ENCODE data around the gene CISTR.
"Not testable (repeated sequence)": the region's sequence is repeated elsewhere in the genome, so short reads cannot be mapped to it uniquely, and the experiment has no call there.

The CISTR gene

DNA sequence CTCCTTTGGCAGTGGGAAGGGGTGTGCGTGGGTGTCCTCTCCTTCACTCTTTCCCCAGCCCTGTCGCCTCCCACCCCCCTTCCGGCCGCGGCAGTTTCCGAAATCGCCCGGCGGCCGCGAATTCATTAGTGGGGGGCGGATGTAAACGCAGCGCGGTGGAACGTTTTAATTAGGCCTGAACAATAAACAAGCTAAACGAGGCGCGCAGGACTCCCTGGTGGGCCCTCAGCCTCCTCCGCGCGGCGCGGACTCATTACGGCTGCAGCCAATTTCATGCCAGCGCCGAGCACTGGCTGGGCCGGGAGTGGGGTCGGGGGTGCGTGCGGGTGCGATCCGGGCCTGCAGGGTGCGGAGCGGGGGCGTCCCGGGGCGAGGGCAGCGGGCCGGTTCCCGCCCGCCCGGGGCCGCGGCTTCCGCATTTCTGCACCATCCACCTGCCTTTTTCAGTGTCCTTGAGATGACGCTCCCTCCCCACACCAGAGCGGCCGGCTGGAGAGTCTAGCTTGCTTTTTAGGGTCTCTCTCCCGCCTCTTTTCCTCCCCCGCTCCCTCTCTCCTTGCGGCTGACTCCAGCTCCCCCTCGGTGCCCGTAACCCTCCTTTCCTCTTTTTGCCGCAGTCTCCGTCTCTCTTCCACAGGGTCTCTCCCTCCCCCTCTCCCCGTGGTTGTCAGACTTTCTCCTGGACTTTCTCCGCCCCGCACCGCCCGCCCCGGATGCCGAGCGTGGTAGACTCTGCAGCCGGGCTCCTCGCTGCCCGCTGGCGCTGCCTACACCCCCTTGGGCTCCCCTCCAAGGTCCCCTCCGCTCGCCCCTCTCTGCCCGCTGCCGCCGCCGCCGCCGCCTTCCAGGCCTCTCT is at the start of gene CISTR:
Gene CISTR (minus strand): TSS at position 644 of the 856 bp plus-strand sequence.
- peak; percentile 75 for DNase-seq (ENCODE audit: low spot score)

DNA sequence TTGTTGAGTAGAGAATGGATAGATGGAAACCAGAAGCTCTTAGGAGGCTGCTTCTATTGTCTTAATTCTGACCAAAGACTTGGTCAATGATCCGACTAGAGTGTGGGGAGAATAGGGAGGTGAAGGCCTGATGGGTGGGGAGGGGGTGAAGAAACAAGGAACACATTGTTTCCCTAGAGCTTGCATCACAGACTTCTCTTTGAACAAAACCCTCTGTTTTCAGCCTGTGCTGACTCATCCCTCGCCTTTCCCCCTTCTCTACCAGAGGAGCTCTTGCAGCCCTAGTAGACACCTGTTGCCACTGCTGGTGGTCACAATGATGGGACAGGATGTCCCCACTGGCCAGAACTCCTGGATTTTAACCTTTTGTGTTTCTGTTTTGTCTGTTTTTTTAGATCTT is 46.8 kb upstream of the CISTR start:
- no peak for DNase-seq (ENCODE audit: low spot score)

DNA sequence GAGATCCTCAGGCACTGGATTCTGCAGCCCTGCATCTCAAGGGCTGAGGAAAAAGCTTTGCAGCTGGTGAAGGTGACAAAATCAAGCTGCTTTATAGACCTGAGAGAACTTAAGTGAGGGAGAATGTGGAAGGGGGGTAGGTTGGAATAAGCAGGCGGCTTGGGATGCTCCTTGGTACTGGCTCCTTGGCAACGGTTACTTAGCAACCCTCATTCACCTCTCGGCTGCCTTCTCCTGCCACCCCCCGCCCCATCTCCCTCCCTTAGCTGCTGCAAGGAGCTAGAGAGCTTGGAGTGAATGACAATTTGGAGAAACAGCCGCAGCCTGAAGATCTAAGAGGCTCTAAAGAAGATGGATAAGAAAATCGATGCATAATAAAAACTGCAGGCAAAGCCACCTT is 44.1 kb upstream of the CISTR start:
- DNase-seq (ENCODE audit: low spot score), result peak; percentile 60

DNA sequence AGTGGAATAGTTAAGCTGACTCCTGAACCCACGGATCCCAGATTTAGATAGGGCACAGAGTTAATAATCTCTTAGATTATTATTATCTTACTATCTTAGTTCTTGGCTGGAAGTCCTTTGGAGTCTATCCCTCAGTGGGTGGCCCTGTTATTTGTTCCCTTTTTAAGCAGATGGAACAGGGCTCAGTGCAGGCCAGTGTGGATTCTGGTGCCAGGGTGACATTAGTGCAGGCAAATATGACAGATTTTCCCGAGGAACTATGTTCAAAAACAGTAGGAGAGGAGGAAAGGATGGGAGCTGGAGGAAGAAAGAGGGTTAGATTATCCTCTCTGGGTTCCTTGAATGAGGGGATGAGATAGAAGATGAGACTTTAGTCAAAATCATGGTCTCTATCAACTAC is 41.4 kb upstream of the CISTR start:
- DNase-seq (ENCODE audit: low spot score), result no peak

DNA sequence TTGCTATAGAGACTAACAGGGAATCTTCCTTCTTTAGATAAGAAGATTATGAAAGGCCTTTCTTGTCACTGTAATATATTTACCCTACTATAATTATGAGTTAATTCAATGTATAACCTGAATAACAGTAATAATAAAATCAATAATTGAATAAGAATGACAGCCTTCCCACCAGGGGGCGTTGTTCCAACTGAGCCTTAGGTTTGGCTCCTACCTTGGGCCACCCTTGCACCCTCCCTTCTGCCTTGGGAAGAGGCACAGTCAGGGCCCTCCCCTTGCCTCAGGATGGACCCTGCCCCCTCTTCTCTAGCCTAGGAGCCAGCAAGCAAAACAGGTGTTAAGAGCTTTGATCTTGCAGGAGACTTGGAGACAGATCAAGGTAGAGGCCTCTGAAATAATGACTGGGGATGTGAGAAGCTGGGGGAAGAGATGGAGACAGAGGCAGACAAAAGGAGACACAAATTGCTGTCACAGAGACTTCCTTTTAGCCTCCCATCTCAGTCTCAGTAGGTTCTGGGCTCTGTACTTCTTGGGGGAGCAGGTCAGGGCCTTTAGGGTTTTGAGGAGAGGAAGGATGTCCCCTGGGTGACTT is 40.1 kb upstream of the CISTR start:
- DNase-seq (ENCODE audit: low spot score), result no peak

DNA sequence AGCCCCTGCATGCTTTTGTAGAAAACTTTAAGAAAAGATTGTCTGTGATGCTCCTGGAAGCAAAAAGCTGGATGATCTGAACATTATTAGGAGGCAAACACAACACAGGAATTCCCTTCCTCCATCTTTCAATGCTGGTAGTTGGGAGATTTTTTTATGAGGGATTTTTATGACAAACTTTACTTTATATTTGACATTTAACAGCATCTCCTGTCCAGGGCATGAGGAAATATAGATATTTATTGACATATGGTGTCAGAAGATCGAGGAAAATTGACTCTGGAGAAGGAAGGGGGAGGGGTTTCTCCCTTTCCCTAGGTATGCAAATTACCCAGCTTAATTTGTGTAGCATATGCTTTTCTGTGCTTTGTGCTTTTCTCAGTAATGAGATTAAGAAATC is 37.8 kb upstream of the CISTR start:
- no peak for DNase-seq (ENCODE audit: low spot score)

DNA sequence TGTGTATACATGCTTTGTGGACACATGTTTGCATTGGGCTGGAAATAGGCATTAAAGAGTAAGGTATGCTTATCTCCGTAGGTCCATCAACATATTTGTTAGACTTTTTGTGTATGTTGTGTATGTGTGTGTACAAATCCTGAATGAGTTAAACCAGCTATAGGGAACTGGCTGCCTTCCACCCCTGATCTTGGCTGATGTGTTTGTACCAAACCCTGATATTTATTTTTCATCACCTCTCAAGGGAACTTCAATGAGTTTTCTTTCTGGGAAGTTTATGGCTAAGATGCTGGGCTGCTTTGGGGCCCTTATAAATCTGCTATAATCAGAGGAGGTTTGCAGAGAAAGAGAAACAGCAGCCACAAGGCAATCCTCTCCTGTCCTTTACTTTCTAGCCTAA is 37.1 kb upstream of the CISTR start:
- no peak for DNase-seq (ENCODE audit: low spot score)

DNA sequence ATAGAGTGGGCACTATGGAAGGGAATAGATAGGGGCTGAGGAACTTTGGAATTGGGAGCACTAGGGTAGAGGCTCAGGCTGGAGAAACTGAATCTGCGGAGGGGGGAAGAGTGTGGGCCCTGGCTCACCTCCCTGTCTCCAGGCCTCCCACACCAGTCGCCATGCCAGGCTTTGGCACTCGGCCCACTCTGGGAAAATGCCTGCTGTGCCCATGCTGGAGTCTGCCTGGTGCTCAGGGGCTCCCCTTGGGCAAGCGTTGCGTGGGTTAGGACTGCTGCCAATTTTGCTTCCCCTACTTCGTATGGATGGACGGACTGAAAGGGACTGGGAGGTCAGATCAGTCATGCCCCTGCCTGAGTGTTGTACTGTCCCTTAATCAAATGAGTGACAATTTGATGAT is 34.6 kb upstream of the CISTR start:
- DNase-seq (ENCODE audit: low spot score), result no peak

DNA sequence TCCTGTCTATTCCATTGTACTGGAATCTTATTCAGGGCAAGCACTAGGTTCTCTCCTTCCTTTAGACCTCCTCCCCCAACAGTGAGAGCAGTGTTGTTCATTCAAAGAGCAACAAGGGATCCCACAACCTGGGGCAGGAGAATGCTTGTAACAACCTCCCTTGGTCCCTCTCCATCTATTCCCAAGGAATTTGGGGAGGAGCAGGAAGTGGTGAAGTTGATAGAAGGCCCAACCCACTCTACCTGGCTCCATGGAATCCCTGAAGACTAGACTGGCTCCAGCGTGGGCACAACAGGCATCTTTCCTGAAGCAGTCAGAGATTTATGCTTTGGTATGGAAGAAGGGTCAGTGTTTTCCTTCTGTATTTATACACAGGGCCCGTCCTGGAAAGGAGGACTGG is 33.4 kb upstream of the CISTR start:
- no peak for DNase-seq (ENCODE audit: low spot score)

DNA sequence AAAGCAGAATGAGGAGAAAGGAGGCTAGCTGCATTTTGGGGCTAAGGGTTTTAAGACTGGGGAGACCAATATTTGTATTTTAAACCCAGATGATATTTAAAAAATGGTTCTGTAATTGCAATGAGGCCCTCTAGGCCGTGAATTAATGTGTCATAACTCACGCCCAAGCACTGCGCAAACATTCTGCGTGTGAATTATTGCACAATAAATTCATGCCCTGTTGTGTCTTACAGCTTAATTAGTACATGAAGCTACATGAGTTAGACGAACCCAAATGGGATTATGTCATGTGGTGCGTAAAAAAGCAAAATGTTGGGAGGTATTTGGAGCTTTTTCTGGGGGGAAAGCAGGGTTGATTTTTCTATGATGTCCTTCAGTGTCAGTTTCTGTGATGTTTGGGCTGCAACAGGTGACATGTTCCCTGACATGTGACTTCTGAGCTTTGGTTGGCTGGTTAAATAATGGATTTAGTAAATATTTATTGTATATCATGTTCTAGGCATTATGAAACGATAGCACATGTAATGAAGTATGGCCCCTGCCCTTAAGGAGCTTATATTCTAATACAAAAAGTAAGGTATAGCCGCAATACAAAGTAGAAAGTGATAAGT is 30.4 kb upstream of the CISTR start:
- DNase-seq (ENCODE audit: low spot score), result no peak

DNA sequence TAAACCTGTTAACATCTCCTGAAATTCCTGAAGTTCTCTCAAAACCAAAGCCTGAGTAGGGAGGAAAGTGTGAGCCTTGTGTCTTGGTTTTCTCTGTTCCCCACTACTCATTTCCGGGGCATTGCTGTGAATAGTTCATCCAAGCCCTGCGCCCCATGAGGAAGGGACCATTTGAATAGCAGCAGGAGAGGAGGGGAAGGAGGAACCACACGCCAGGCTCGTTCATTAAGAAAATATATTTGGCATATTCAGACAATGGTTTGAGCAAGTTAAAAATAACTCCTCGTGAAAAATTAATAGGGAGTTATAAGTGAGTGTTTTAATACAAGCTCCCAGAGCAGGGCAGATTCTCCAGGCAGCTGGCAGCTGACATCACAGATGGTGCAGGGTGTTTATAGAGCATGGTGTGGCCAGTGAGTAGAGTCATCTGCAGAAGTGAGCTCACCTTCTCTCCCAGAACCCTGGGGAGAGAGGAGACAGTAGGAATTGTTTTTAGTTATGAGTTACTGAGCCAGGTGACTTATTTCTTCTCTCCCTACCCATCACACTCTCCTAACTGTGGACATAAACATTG is 29.5 kb upstream of the CISTR start:
- no peak for DNase-seq (ENCODE audit: low spot score)

DNA sequence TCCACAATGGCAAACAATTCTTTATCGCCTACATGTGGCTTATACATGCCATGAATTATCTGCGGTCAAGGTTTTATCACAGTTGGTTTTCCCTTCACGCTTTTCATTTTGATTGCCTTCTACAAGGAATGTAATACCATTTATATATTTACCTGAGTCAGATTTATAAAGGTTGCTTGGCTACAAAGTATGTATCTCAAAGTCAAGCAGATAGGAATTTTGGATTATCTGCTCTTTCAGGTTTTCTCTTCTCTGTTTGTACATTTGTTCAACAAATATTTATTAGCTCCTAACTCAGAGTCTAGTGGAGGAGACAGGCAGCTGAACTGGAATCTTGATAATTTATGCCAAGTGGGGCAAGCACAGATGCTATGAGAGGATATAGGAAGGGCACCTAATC is 28.5 kb upstream of the CISTR start:
- no peak for DNase-seq (ENCODE audit: low spot score)

DNA sequence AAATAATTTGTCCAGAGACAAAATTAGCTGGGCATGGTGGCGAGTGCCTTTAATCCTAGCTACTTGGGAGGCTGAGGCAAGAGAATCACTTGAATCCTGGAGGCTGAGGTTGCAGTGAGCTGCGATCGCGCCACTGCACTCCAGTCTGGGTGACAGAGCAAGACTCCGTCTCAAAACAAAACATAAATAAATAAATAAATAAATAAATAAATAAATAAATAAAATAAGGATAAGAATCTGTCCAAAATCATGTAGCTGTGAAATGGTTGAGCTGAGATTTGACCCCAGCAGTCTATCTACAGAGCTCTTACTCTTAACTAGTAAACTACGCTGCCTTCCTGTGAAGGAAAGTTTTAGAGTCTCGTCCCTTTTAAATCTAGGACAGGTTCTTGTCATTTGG is 27.9 kb upstream of the CISTR start:
- not testable (repeated sequence) for DNase-seq (ENCODE audit: low spot score)

DNA sequence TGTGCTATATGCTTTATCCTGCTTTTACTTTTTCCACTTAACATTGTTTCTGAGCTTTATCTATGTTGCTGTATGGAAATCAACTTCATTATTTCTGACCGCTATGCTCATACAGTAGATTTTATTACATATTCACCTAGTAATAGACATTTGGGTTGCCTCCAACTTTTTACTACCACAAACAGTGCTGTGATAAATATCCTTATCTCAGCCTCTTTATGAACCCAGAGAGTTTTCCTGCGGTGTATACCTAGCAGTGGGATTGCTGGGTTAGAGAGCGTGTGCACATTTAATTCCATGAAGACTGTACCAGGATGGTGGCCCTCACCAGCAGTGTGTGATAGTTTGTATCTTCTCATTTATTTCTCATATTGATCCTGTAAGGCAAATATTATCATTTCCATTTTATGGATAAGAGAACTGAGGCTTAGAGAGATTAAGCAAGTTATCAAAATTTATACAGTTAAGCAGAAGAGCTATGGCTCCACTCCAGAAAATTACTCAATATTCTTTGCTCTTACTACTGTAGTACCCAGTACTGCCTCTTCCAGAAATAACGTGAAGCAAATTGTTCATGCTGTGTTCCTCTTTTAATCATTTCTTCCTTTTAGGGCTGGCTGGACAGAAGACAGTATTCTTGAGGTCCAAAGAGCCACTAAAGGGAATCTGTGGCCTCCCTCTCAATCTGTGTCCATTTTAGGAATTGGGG is 26.3 kb upstream of the CISTR start:
- no peak for DNase-seq (ENCODE audit: low spot score)

DNA sequence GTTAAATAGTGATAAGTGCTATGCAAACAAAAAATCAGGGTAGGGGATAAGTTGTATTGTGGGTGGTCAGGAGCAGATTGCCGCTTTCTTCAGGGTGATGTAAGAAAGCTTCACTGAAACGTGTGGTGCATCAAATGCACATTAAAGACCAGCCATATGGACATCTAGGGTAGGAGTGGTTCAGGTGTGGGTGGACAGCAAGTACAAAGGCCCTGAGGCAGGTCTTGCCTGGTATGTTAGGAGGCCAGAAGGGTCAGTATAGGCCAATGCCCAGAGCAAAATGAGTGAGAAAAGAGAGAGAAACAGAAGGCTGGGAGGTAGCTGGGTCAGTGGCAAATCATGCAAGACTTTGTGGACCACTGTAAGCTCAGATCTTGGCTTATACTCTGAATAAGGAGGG is 25.6 kb upstream of the CISTR start:
- DNase-seq (ENCODE audit: low spot score), result no peak

DNA sequence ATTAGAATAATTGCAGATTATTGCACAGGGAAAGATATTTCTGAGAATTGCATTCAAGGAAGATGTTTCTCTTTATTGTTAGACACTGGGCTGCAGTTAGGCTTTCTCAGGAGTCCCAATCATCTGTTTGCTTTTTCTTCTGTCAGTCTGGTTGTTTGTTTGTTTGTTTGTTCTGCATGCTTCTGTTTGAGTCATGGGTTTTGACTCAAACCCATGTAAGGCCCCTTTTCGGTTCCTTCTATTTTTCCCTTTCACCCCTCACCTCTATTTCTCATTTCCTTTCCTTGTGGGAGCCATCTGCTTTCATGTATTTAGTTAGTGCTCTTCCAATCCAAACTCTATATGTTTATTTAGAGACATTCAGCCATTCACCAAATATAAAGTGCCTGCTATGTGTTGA is 25.1 kb upstream of the CISTR start:
- no peak for DNase-seq (ENCODE audit: low spot score)

DNA sequence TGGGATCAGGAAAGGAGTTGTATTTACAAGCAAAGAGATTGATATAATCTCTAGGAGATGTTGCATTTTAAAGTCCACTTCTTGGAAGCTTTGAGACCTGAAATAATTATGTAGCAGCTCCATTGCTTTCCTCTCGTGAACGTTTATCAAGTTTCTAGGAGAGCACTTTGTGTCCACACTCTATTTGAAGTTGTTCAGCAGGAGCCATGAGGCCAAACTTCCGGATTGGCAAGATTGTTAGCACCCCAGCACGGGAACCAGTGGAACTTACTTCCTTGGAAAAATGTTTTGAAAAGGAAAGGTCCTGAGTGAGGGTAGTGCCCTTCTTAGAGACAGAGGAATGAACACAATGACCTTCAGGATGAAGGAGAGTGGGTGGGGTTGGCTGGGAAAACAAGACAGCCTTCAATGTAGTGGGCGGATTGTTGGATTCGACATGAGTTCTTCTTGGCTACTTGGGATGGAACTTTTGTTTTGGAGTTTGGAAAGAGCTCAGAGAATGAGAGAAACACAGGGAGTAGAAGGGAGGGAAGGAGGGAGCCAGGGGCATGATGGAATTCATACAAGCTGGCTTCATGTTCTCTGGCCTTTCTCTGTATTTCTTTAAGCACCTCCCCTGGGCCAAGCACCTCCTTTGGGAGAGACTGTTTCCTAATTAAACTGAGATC is 23.8 kb upstream of the CISTR start:
- DNase-seq (ENCODE audit: low spot score), result no peak

DNA sequence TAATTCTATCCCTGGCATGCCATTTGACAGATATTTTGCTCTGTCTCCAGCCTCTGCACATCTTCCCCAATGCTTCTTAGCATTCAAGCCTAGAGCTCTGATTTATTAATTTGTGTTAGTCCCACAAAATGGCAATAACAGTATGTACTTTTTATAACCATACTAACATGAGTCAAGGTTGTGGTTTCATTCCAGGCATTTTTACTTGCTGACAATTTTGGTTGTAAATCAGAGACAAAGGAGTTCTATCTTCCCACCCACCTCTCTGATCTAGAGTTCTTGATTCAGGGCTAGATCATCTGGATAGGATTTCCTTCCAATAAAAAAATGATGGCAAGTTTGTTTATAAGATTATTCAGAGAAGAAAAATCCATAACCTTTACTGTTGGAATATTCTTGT is 18.5 kb upstream of the CISTR start:
- DNase-seq (ENCODE audit: low spot score), result no peak

DNA sequence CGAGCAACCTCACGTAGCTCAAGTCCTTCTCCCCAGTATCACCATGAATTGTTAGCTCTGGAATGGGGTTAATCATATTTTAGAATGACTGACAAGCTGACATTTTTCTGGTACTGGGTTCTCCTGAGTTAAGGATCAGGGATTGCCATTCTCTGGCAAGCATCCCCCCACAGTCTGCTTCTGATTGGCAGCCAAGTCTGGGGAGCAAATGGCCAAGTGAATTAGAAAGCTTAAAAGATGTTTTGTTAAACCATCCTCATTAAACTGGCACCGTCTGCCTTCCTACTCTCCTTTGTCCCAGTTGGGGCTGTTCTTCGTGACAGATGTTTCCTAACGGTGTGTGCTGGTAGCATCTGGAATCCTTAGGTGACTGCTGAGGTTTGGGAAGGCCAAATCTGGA is 17.2 kb upstream of the CISTR start:
- DNase-seq (ENCODE audit: low spot score), result no peak

DNA sequence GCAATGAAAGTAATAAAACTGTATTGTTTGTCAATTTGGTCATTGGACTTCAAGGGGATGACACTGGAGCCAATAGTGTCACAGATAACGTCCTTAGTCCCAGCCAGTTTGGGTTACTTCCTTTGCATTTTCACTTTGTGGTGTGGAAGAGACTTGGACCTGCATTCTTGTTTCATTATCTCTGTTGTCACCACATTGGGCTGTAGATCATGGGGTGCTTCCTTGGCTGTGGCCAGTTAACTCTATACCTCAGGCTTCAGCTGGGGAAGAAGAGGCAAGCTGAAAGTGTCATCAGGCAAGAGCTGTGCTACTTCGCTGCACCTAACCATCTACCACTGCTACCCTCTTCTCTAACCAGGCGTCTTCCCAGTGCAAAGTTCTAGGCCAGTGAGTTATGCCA is 15.1 kb upstream of the CISTR start:
- no peak for DNase-seq (ENCODE audit: low spot score)

DNA sequence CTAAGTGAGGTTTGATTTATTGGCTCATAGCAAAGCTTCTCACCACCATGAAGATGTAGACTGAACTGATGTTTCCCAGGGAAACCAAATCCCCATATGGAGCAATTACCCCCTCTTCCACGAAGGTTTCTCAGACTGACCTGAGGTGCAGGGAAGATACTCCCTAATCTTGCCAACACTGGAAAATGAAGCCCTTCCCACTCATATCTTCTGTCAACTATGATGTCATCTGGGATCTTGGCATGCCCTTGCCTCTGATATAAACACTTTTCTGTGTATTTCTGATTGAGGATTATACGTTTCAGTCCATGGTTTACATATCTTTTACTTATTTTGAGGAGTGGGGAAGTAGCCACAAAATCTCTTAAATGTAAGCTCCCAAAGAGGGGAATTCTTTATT is 14.1 kb upstream of the CISTR start:
- no peak for DNase-seq (ENCODE audit: low spot score)

DNA sequence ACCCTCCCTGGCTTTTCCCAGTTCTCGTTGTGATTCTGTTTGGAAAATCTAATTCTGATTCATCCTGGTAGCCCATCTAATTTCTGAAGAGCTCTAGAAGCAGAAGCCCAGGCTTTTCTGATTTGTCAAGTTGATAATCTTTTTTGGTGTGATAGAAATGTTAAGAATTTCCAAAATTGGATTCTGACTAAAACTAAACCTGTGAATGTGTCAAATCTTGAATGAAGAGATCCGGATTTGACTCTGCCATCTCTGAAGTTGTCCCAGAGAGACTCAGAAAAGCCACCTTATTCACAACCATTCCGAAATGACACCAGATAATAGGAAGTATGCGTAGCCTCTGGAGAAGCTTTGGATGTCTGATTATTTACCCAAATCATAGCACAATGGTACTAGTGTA is 12.8 kb upstream of the CISTR start:
- no peak for DNase-seq (ENCODE audit: low spot score)
